Esophagus muscularis mucosa (tissue), 4 donors: ENCODE data around the gene F13A1. TPM values are rescaled to one million over a fixed set of nuclear protein-coding genes. Genes with fewer than 3 reads are reported as not detected.

ENCODE experiments used
- DNase-seq: peaks from one replicate; pipeline ENCODE4 v3.0.0-alpha.2; 2017; ENCODE audit errors: extremely low spot score
- H3K27ac ChIP-seq, 4 donors: fragments of 200-600 bp; sonication (generic); replicated peaks in 1 of 4; 1 replicate in 3 of 4; 2 replicates in 1 of 4; pipeline ENCODE4 v1.5.1; 2016 to 2019; ENCODE audit warnings: mild to moderate bottlenecking in 1 of 4
- H3K27me3 ChIP-seq, 4 donors: fragments of 200-600 bp; sonication (generic); one replicate each; pipeline versions ENCODE4 v1.5.1 to v1.6.0; 2016 to 2019
- H3K36me3 ChIP-seq, 4 donors: fragments of 200-600 bp; sonication (generic); one replicate each; pipeline ENCODE4 v1.5.1; 2016 to 2019
- H3K4me1 ChIP-seq, 4 donors: fragments of 200-600 bp; sonication (generic); one replicate each; pipeline ENCODE4 v1.5.1; 2016 to 2019
- H3K4me3 ChIP-seq, 4 donors: fragments of 200-600 bp; sonication (generic); 1 replicate in 2 of 4; 2 replicates in 2 of 4; pipeline ENCODE4 v1.5.1; 2016 to 2019; ENCODE audit warnings: mild to moderate bottlenecking in 4 of 4, moderate library complexity in 1 of 4
- H3K9me3 ChIP-seq, 4 donors: fragments of 200-600 bp; sonication (generic); 1 replicate in 3 of 4; 2 replicates in 1 of 4; pipeline ENCODE4 v1.5.1; 2016 to 2019
- EP300 ChIP-seq: sonication (generic); formaldehyde crosslinking; IDR thresholded peaks from one replicate; pipeline ENCODE4 v1.6.1; 2017; ENCODE audit warnings: antibody characterized with exemption
- POLR2A ChIP-seq: fragments of 450-650 bp; IDR thresholded peaks from one replicate; pipeline ENCODE4 v1.6.1; 2017; ENCODE audit warnings: antibody characterized with exemption, moderate library complexity, mild to moderate bottlenecking, low read depth
- POLR2AphosphoS5 ChIP-seq, 2 donors: sonication (generic); formaldehyde crosslinking; IDR thresholded peaks; one replicate each; pipeline ENCODE4 v1.6.1; 2017; ENCODE audit warnings: antibody characterized with exemption in 2 of 2
- WGBS: methylation state at CpG from one replicate; pipeline ENCODE4 v1.1.5; 2018; 5-methylcytosine and 5-hydroxymethylcytosine counted together
- intact Hi-C: fragments of 100-400 bp; cut with DNase I; formaldehyde crosslinking; loops from one replicate; pipeline ENCODE4 v1.15.1; 2023
- total RNA-seq, 4 donors: library from RNA; depleted of rRNA; stranded (reverse); fragments of >200 nt; gene quantifications; one replicate each; pipeline versions ENCODE4 v1.1.0 to v1.2.1, GENCODE V29; 2016
- TF ChIP-seq, protein P1 (sequence below), 3 experiments: fragments of 200-600 bp in 2 of 3; fragments of 450-650 bp in 1 of 3; sonication (generic) in 2 of 3; IDR thresholded peaks; one replicate each; pipeline ENCODE4 v1.5.1; 2017 to 2019; ENCODE audit warnings: antibody characterized with exemption in 3 of 3, mild to moderate bottlenecking in 2 of 3, moderate library complexity in 1 of 3

The F13A1 gene
- total RNA-seq, 4 donors from 2014 or later: 63.6 to 173 (median 101) TPM

- TF ChIP-seq, protein P1, sequence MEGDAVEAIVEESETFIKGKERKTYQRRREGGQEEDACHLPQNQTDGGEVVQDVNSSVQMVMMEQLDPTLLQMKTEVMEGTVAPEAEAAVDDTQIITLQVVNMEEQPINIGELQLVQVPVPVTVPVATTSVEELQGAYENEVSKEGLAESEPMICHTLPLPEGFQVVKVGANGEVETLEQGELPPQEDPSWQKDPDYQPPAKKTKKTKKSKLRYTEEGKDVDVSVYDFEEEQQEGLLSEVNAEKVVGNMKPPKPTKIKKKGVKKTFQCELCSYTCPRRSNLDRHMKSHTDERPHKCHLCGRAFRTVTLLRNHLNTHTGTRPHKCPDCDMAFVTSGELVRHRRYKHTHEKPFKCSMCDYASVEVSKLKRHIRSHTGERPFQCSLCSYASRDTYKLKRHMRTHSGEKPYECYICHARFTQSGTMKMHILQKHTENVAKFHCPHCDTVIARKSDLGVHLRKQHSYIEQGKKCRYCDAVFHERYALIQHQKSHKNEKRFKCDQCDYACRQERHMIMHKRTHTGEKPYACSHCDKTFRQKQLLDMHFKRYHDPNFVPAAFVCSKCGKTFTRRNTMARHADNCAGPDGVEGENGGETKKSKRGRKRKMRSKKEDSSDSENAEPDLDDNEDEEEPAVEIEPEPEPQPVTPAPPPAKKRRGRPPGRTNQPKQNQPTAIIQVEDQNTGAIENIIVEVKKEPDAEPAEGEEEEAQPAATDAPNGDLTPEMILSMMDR (IDR thresholded peaks at IDR 0.05): no peak
- no peak for TF ChIP-seq EP300
- no peak for TF ChIP-seq POLR2AphosphoS5 (IDR thresholded peaks at IDR 0.05)
- TF ChIP-seq POLR2A: no peak
- H3K4me1 ChIP-seq: no peaks in the 10 kb centered on the region
- WGBS: 73% methylated on average over 1 of the region's 1 CpG
- H3K36me3 ChIP-seq: no peaks in the 10 kb centered on the region
- no peaks in the 10 kb centered on the region for H3K9me3 ChIP-seq
- no peak overlapping the region for H3K27ac ChIP-seq
- DNase-seq: no peak
- intact Hi-C loops: no loop called here
- no peaks in the 10 kb centered on the region for H3K27me3 ChIP-seq
- no peak overlapping the region for H3K4me3 ChIP-seq
These were observed 85.5 kb downstream of the F13A1 start for GRCh38 chr6:6234963-6235362.

- WGBS: 63% methylated on average over 1 of the region's 1 CpG
- DNase-seq: no peak
- H3K36me3 ChIP-seq: no peaks in the 10 kb centered on the region
- no peaks in the 10 kb centered on the region for H3K4me1 ChIP-seq
- no peak overlapping the region for H3K27ac ChIP-seq
- no peaks in the 10 kb centered on the region for H3K9me3 ChIP-seq
- no peak overlapping the region for H3K4me3 ChIP-seq
- intact Hi-C loops: no loop called here
- TF ChIP-seq, protein P1 (IDR thresholded peaks at IDR 0.05): no peak
- no peak for TF ChIP-seq POLR2AphosphoS5 (IDR thresholded peaks at IDR 0.05)
- no peak for TF ChIP-seq POLR2A
- no peak for TF ChIP-seq EP300
- no peaks in the 10 kb centered on the region for H3K27me3 ChIP-seq
These were observed 90.2 kb downstream of the F13A1 start for GRCh38 chr6:6230286-6230685.

DNA sequence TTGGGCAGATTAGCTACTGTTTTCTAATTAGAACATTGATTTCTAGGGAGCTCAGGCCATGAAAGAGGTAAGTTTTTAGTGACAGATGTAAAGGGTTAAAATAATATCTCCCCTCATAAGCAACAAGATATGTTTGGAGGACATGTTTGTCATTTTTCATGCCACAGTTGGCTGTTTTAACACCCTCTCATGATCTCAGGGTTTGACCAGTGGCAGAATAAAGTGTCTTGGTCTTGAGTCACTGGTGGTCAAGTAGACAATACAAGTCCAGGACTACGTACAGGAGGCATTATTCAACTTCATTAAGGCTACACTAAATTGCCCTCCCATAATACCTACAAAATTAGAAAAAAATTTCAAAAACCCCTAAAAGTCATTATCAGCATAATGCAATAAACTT, 92.6 kb downstream of the F13A1 start:
- no peak overlapping the region for H3K4me3 ChIP-seq
- intact Hi-C loops: no loop called here

DNA sequence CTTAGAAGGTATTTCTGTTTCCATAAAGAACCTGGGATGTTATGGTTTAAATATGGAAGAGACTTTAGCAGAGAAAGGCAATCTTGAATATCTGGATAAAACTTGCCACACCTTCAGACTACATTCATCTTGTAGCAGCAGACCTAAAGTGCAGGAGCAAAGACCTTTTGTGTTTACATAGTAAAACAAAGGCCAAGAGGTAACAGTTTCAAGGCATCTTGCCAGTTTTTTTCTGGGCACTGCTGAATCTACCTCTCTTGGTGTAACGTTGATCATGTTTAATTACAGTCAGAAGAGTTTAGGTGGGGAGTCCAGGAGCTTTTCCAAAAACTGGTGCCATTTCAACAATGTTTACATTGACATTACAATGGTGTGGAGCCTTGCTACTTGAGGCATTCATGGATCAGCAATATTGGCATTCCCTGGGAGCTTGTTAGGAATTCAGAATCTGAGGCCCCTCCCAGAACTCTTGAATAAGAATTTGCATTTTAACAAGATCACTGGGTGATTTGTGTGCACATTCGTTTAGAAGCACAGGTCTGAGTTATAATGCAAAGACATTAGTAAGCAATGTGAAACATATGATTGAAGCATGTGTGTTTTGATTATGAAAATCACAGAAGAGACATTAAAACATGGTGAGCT, 94.5 kb downstream of the F13A1 start:
- intact Hi-C loops: no loop called here
- DNase-seq: no peak
- no peaks in the 10 kb centered on the region for H3K36me3 ChIP-seq
- H3K4me3 ChIP-seq: no peak overlapping the region
- H3K27me3 ChIP-seq: no peaks in the 10 kb centered on the region
- 32% methylated on average over 2 of the region's 2 CpGs for WGBS
- H3K4me1 ChIP-seq: no peaks in the 10 kb centered on the region
- no peak overlapping the region for H3K27ac ChIP-seq
- TF ChIP-seq, protein P1 (IDR thresholded peaks at IDR 0.05): no peak
- TF ChIP-seq EP300: no peak
- TF ChIP-seq POLR2AphosphoS5 (IDR thresholded peaks at IDR 0.05): no peak
- TF ChIP-seq POLR2A: no peak
- H3K9me3 ChIP-seq: no peaks in the 10 kb centered on the region

More for the DNA sequence above, 92.6 kb downstream of the F13A1 start:
- TF ChIP-seq POLR2A (no peak), POLR2AphosphoS5 (IDR thresholded peaks at IDR 0.05) (no peak), EP300 (no peak)
- TF ChIP-seq, protein P1 (IDR thresholded peaks at IDR 0.05): no peak
- Histone ChIP-seq H3K27me3 (no peaks in the 10 kb centered on the region), H3K36me3 (no peaks in the 10 kb centered on the region), H3K4me1 (no peaks in the 10 kb centered on the region), H3K9me3 (no peaks in the 10 kb centered on the region), H3K27ac (no peak overlapping the region)
- DNase-seq: no peak
- 82% methylated on average over 1 of the region's 1 CpG for WGBS
